Measurements from ENCODE around the gene PPP2R2C.

GRCh38 chr4:6447672-6448171 lies 24.7 kb downstream of the PPP2R2C start:
- TF ChIP-seq CTCF (optimal IDR thresholded peaks at IDR 0.05 in 1 of 3, IDR thresholded peaks at IDR 0.05 in 1 of 3, conservative IDR thresholded peaks at IDR 0.05 in 1 of 3; ENCODE audit: extremely low read depth in 1 of 3, insufficient read depth in 2 of 3, low read length in 3 of 3) (no peak), EZH2 (IDR thresholded peaks at IDR 0.05; ENCODE audit: low read length) (no peak)
